SK-N-SH treated with all-trans-retinoic acid at 6 μM for 48 hours (cell line): ENCODE results near the gene SCN4A.

Experiments
- ATAC-seq: fragments of 200-7000 bp; cut with Tn5 transposase; 3 replicates; pipeline ENCODE4 v1.9.1; 2020; ENCODE audit warnings: mild to moderate bottlenecking, moderate library complexity
- ARNTL ChIP-seq: fragments of 450-650 bp; formaldehyde crosslinking; IDR thresholded peaks from 2 replicates; pipeline ENCODE4 v1.5.0; 2020; ENCODE audit warnings: low read depth, mild to moderate bottlenecking, moderate library complexity, borderline replicate concordance
- BACH2 ChIP-seq: fragments of 250-450 bp; sonication (Bioruptor Pico); IDR thresholded peaks from 2 replicates; pipeline ENCODE4 v1.9.0; 2021; ENCODE audit warnings: mild to moderate bottlenecking, borderline replicate concordance
- CSDC2 ChIP-seq: fragments of 250-450 bp; sonication (Bioruptor Pico); IDR thresholded peaks from 2 replicates; pipeline ENCODE4 v1.5.0; 2020; ENCODE audit warnings: mild to moderate bottlenecking, moderate library complexity
- CSRNP3 ChIP-seq: fragments of 250-450 bp; sonication (Bioruptor Pico); IDR thresholded peaks from 2 replicates; pipeline ENCODE4 v1.5.1; 2021; ENCODE audit warnings: mild to moderate bottlenecking, moderate library complexity
- ESRRG ChIP-seq: fragments of 250-450 bp; sonication (Bioruptor Pico); IDR thresholded peaks from 2 replicates; pipeline ENCODE4 v1.6.1; 2021; ENCODE audit warnings: mild to moderate bottlenecking
- GLIS3 ChIP-seq: fragments of 250-450 bp; sonication (Bioruptor Pico); IDR thresholded peaks from 2 replicates; pipeline ENCODE4 v1.5.0; 2020; ENCODE audit warnings: mild to moderate bottlenecking, moderate library complexity
- ISL1 ChIP-seq: fragments of 250-450 bp; sonication (Bioruptor Pico); IDR thresholded peaks from 2 replicates; pipeline ENCODE4 v2.1.2; 2022; ENCODE audit warnings: mild to moderate bottlenecking, moderate library complexity
- POU6F1 ChIP-seq: fragments of 250-450 bp; sonication (Bioruptor Pico); IDR thresholded peaks from 2 replicates; pipeline ENCODE4 v1.8.0; 2021; ENCODE audit warnings: low read depth, mild to moderate bottlenecking, moderate library complexity, borderline replicate concordance
- PPARA ChIP-seq: fragments of 250-450 bp; sonication (Bioruptor Pico); IDR thresholded peaks from 2 replicates; pipeline ENCODE4 v1.5.0; 2020; ENCODE audit warnings: mild to moderate bottlenecking, borderline replicate concordance
- TCF4 ChIP-seq: fragments of 250-450 bp; sonication (Bioruptor Pico); IDR thresholded peaks from 2 replicates; pipeline ENCODE4 v1.8.0; 2021; ENCODE audit warnings: mild to moderate bottlenecking, moderate library complexity, borderline replicate concordance
- TOX ChIP-seq: fragments of 250-450 bp; sonication (Bioruptor Pico); IDR thresholded peaks from 2 replicates; pipeline ENCODE4 v1.8.0; 2021; ENCODE audit warnings: mild to moderate bottlenecking, moderate library complexity, borderline replicate concordance
- TSHZ2 ChIP-seq: fragments of 250-450 bp; sonication (Bioruptor Pico); IDR thresholded peaks from 2 replicates; pipeline ENCODE4 v1.5.0; 2020; ENCODE audit warnings: mild to moderate bottlenecking, moderate library complexity
- ZFP3 ChIP-seq: fragments of 250-450 bp; sonication (Bioruptor Pico); IDR thresholded peaks from 2 replicates; pipeline ENCODE4 v1.5.0; 2020; ENCODE audit warnings: mild to moderate bottlenecking, moderate library complexity
- ZFP30 ChIP-seq: fragments of 450-650 bp; formaldehyde crosslinking; IDR thresholded peaks from 2 replicates; pipeline ENCODE4 v1.5.0; 2022; ENCODE audit warnings: mild to moderate bottlenecking, moderate library complexity
- ZNF565 ChIP-seq: fragments of 450-650 bp; formaldehyde crosslinking; conservative IDR thresholded peaks from 2 replicates; pipeline ENCODE4 v1.5.0; 2020; ENCODE audit warnings: low read depth, mild to moderate bottlenecking, moderate library complexity
- ZNF70 ChIP-seq: fragments of 450-650 bp; formaldehyde crosslinking; IDR thresholded peaks from 2 replicates; pipeline ENCODE4 v1.5.0; 2020; ENCODE audit warnings: mild to moderate bottlenecking, moderate library complexity
- ZNF8 ChIP-seq: fragments of 450-650 bp; formaldehyde crosslinking; IDR thresholded peaks from 2 replicates; pipeline ENCODE4 v1.5.0; 2020; ENCODE audit warnings: mild to moderate bottlenecking, moderate library complexity
- TF ChIP-seq, protein P1 (sequence below): fragments of 250-450 bp; sonication (Bioruptor Pico); IDR thresholded peaks from 2 replicates; pipeline ENCODE4 v1.8.0; 2020; ENCODE audit warnings: mild to moderate bottlenecking, moderate library complexity, borderline replicate concordance
- TF ChIP-seq, protein P2 (sequence below): fragments of 250-450 bp; sonication (Bioruptor Pico); IDR thresholded peaks from 2 replicates; pipeline ENCODE4 v1.5.1; 2020; ENCODE audit warnings: low read depth, mild to moderate bottlenecking, moderate library complexity

Gene SCN4A

DNA sequence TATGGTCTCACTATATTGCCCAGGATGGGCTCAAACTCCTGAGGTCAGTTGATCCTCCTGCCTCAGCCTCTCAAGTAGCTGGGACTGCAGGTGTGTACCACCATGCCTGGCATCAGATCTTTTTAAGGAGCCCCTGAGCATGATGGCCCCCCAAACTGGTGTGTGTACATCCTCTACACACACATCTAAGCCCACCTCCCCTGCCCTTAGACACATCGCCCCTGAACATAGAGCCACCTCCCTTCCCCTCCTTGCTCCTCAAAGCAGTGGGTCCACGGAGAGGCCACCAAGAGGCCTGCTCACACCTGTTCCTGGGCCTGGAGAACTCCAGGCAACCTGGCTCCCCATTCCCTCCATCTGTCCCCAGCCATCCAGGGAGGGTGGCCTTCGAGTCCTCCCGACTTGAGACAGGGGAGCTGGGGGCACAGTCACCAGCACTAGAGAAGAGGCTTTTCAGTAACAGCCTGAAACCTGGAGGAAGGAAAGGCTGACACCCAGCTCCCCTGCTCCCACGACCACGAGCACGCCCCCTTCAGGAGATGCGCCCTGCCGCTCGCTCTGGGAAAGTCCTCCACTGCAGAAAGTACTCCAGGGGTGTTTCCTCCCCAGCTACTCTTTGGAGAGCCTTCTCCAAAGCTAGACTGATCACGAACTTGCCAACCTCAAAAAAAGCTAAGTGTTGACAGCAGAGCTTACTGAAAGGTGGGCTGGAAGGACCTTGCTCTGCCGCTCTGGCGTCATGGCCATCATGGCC, 12.8 kb upstream of the SCN4A start (continued):
- TF ChIP-seq POU6F1, result no peak
- no peak for TF ChIP-seq ARNTL

DNA sequence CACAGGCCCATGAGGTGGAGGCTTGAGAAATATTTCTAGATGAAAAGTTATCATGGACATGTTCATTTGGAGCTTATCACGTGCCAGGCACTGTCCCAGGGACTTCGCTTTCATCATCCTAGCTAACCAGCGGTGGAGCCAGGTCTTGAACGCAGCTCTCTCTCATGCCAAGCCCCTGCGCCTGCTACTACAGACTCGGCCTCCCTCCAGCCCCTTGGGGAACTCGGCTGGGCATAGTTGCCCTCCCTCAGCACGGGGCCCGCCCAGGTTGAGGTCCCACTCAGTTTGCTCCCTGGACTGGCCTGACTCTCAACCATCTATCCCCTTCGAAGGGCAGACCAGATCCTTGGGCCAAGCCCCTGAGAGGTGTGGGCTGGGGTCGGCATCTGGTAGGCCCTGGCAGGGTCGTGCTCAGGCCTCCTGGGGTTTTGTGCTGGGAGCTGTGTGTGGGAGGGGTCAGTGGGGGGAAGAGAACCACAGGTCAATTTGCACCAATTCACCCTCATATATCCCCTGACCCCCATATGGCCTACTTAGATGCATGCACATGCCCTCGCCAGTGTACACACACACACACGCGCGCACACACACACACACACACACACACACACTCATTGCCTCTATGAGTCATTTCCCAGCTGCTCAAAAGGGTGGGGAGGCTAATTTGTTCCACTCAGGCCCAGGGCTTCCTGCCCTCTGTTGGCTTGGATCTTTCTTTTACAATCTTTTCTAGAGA, 12.1 kb upstream of the SCN4A start:
- TF ChIP-seq GLIS3 (CRISPR knock-in tag), result no peak
- TF ChIP-seq, protein P1, sequence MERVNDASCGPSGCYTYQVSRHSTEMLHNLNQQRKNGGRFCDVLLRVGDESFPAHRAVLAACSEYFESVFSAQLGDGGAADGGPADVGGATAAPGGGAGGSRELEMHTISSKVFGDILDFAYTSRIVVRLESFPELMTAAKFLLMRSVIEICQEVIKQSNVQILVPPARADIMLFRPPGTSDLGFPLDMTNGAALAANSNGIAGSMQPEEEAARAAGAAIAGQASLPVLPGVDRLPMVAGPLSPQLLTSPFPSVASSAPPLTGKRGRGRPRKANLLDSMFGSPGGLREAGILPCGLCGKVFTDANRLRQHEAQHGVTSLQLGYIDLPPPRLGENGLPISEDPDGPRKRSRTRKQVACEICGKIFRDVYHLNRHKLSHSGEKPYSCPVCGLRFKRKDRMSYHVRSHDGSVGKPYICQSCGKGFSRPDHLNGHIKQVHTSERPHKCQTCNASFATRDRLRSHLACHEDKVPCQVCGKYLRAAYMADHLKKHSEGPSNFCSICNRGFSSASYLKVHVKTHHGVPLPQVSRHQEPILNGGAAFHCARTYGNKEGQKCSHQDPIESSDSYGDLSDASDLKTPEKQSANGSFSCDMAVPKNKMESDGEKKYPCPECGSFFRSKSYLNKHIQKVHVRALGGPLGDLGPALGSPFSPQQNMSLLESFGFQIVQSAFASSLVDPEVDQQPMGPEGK (CRISPR knock-in tag), result peak; percentile 77; the same call in 1 of the 2 replicates
- ATAC-seq, result peak; percentile 71

GRCh38 chr17:63984236-63984635, 11.5 kb upstream of the SCN4A start:
- ATAC-seq, result no peak
- TF ChIP-seq ZFP30 (no peak), ZNF8 (CRISPR knock-in tag) (no peak), TSHZ2 (CRISPR knock-in tag) (no peak), ZFP3 (CRISPR knock-in tag) (no peak), BACH2 (CRISPR knock-in tag) (no peak), ZNF70 (CRISPR knock-in tag) (no peak), GLIS3 (CRISPR knock-in tag) (no peak), CSRNP3 (no peak), TOX (CRISPR knock-in tag) (no peak), ZNF565 (CRISPR knock-in tag) (no peak), POU6F1 (no peak), ISL1 (CRISPR knock-in tag) (no peak), TCF4 (CRISPR knock-in tag) (no peak), PPARA (no peak), CSDC2 (CRISPR knock-in tag) (no peak), ESRRG (CRISPR knock-in tag) (no peak)
- TF ChIP-seq, protein P1 (CRISPR knock-in tag), result no peak
- TF ChIP-seq, protein P2, sequence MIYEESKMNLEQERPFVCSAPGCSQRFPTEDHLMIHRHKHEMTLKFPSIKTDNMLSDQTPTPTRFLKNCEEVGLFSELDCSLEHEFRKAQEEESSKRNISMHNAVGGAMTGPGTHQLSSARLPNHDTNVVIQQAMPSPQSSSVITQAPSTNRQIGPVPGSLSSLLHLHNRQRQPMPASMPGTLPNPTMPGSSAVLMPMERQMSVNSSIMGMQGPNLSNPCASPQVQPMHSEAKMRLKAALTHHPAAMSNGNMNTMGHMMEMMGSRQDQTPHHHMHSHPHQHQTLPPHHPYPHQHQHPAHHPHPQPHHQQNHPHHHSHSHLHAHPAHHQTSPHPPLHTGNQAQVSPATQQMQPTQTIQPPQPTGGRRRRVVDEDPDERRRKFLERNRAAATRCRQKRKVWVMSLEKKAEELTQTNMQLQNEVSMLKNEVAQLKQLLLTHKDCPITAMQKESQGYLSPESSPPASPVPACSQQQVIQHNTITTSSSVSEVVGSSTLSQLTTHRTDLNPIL, result no peak
- TF ChIP-seq, all 23 proteins: peak for 0
